Keratinocyte (primary cell): ENCODE data around the gene SSTR1. TPM values are rescaled to one million over a fixed set of nuclear protein-coding genes. Genes with fewer than 3 reads are reported as not detected.

Experiments used
- DNase-seq: peaks from one replicate; pipeline ENCODE4 v3.0.0-alpha.2; 2011; ENCODE audit warnings: low read depth, missing footprints, low spot score
- FAIRE-seq: peaks from 2 replicates; lab custom pipeline; 2011; peaks lifted over from hg19 to GRCh38; lab: Jason Lieb, UNC
- H2AFZ ChIP-seq: 2 replicates; pipeline ENCODE4 v1.6.0; 2012; ENCODE audit warnings: low read length, control low read depth, inconsistent platforms; ENCODE audit not compliant: control insufficient read depth
- H3K27ac ChIP-seq: 2 replicates; pipeline ENCODE4 v1.5.1; 2011; ENCODE audit warnings: low read length; ENCODE audit not compliant: control insufficient read depth, insufficient read depth
- H3K27me3 ChIP-seq: 3 replicates; pipeline ENCODE4 v1.6.0; 2011; ENCODE audit warnings: low read length; ENCODE audit not compliant: control insufficient read depth, insufficient read depth; ENCODE audit errors: extremely low read depth
- H3K36me3 ChIP-seq, 2 experiments: 2 replicates in 1 of 2; 3 replicates in 1 of 2; pipeline ENCODE4 v1.5.1; 2011; ENCODE audit warnings: low read length in 2 of 2, mild to moderate bottlenecking in 1 of 2; ENCODE audit not compliant: control insufficient read depth in 2 of 2, insufficient read depth in 2 of 2; ENCODE audit errors: extremely low read depth in 1 of 2
- H3K4me1 ChIP-seq: 3 replicates; pipeline ENCODE4 v1.5.1; 2011; ENCODE audit warnings: low read length; ENCODE audit not compliant: control insufficient read depth, insufficient read depth; ENCODE audit errors: extremely low read depth
- H3K4me2 ChIP-seq: 3 replicates; pipeline ENCODE4 v1.6.0; 2011; ENCODE audit warnings: low read depth, low read length; ENCODE audit not compliant: control insufficient read depth, insufficient read depth; ENCODE audit errors: extremely low read depth
- H3K4me3 ChIP-seq, 3 experiments: fragments of 200-600 bp in 1 of 3; sonication (generic) in 1 of 3; 2 replicates in 2 of 3; 3 replicates in 1 of 3; pipeline ENCODE4 v1.5.1; 2011 to 2016; ENCODE audit warnings: low read length in 3 of 3, mild to moderate bottlenecking in 3 of 3, control low read depth in 2 of 3, inconsistent platforms in 1 of 3, low read depth in 1 of 3, mixed read lengths in 1 of 3, mixed run types in 1 of 3, moderate library complexity in 1 of 3; ENCODE audit not compliant: control insufficient read depth in 2 of 3, insufficient read depth in 2 of 3; ENCODE audit errors: extremely low read depth in 1 of 3
- H3K79me2 ChIP-seq: 2 replicates; pipeline ENCODE4 v1.6.0; 2012; ENCODE audit warnings: low read length; ENCODE audit not compliant: control insufficient read depth, insufficient read depth
- H3K9ac ChIP-seq: 3 replicates; pipeline ENCODE4 v1.6.0; 2011; ENCODE audit warnings: low read length; ENCODE audit not compliant: control insufficient read depth, insufficient read depth; ENCODE audit errors: extremely low read depth
- H3K9me1 ChIP-seq: 3 replicates; pipeline ENCODE4 v1.6.0; 2011; ENCODE audit warnings: low read length; ENCODE audit not compliant: control insufficient read depth, insufficient read depth; ENCODE audit errors: extremely low read depth
- H3K9me3 ChIP-seq: 2 replicates; pipeline ENCODE4 v1.5.1; 2012; ENCODE audit warnings: low read depth, low read length; ENCODE audit not compliant: control insufficient read depth
- H4K20me1 ChIP-seq: 3 replicates; pipeline ENCODE4 v1.6.0; 2011; ENCODE audit warnings: low read length; ENCODE audit not compliant: control insufficient read depth, insufficient read depth; ENCODE audit errors: extremely low read depth
- CTCF ChIP-seq, 3 experiments: IDR thresholded peaks in 1 of 3; conservative IDR thresholded peaks in 1 of 3; optimal IDR thresholded peaks in 1 of 3; 2 replicates in 2 of 3; 3 replicates in 1 of 3; pipeline versions ENCODE3 to v1.5.1; 2011; ENCODE audit warnings: low read length in 3 of 3, mild to moderate bottlenecking in 3 of 3, moderate library complexity in 2 of 3, control low read depth in 1 of 3, inconsistent platforms in 1 of 3; ENCODE audit not compliant: insufficient read depth in 2 of 3; ENCODE audit errors: extremely low read depth in 1 of 3
- EZH2 ChIP-seq: IDR thresholded peaks from one replicate; pipeline ENCODE4 v1.6.1; 2012; ENCODE audit warnings: inconsistent platforms, mild to moderate bottlenecking, low read length, moderate library complexity
- dilution Hi-C: fragments of 300-500 bp; cut with MboI; formaldehyde crosslinking; loops from one replicate; pipeline ENCODE4 v1.7.0; 2020; ENCODE audit warnings: low sequenced_read_pairs; ENCODE audit not compliant: extremely low pct_ligation_motif_present
- polyA plus RNA-seq, 5 experiments: library from polyadenylated mRNA; depleted of rRNA in 3 of 5; stranded (reverse) in 3 of 5; stranded (forward) in 1 of 5; unstranded in 1 of 5; fragments of >200 nt; gene quantifications; 1 replicate in 1 of 5; 2 replicates in 3 of 5; 3 replicates in 1 of 5; pipeline versions ENCODE4 v1.2.1 to v1.2.3, GENCODE V29; 2011 to 2012; ENCODE audit warnings: missing spikeins in 2 of 5, low read depth in 1 of 5, low replicate concordance in 1 of 5

Gene SSTR1
- polyA plus RNA-seq, 1 donor (not counting 4 experiments of a cell fraction or from before 2014, with no cell fraction given), result 0.05 TPM

- peaks cover 28% of the 10 kb centered on the region for H3K4me1 ChIP-seq
- no peak overlapping the region for H3K4me2 ChIP-seq
- H3K9me3 ChIP-seq, result no peaks in the 10 kb centered on the region
- H3K36me3 ChIP-seq, result no peaks in the 10 kb centered on the region
- H4K20me1 ChIP-seq, result no peaks in the 10 kb centered on the region
- dilution Hi-C loops, result no loop called here
- TF ChIP-seq CTCF (optimal IDR thresholded peaks at IDR 0.05 in 1 of 3, IDR thresholded peaks at IDR 0.05 in 1 of 3, conservative IDR thresholded peaks at IDR 0.05 in 1 of 3; ENCODE audit: extremely low read depth in 1 of 3, insufficient read depth in 2 of 3, low read length in 3 of 3) (peak in 2 of 3 experiments; percentile 12 to 46), EZH2 (no peak)
- H3K9me1 ChIP-seq, result no peaks in the 10 kb centered on the region
- no peak overlapping the region for H3K27ac ChIP-seq
- no peaks in the 10 kb centered on the region for H3K27me3 ChIP-seq
- H3K4me3 ChIP-seq, result no peak overlapping the region
- no peak for DNase-seq
- H3K79me2 ChIP-seq, result no peaks in the 10 kb centered on the region
- FAIRE-seq, result no peak
- no peak overlapping the region for H3K9ac ChIP-seq
- H2AFZ ChIP-seq, result no peak overlapping the region
Observed at GRCh38 chr14:38197001-38197783, 10.5 kb upstream of the SSTR1 start.

- dilution Hi-C loops, result no loop called here
Observed at GRCh38 chr14:38197784-38198335, 9.8 kb upstream of the SSTR1 start.

More at GRCh38 chr14:38197784-38198335, 9.8 kb upstream of the SSTR1 start:
- Histone ChIP-seq H3K4me1 (peaks cover 28% of the 10 kb centered on the region), H3K79me2 (no peaks in the 10 kb centered on the region), H3K9ac (no peak overlapping the region), H3K27me3 (no peaks in the 10 kb centered on the region), H3K4me2 (no peak overlapping the region), H3K9me3 (no peaks in the 10 kb centered on the region), H3K9me1 (no peaks in the 10 kb centered on the region), H3K36me3 (no peaks in the 10 kb centered on the region), H4K20me1 (no peaks in the 10 kb centered on the region), H2AFZ (no peak overlapping the region), H3K27ac (no peak overlapping the region), H3K4me3 (no peak overlapping the region)
- DNase-seq, result no peak
- no peak for FAIRE-seq
- TF ChIP-seq EZH2, result no peak
